HG03064 (cell line): ENCODE measurements around the gene WASF3.

Experiments
- ATAC-seq: cut with Tn5 transposase; IDR thresholded peaks from one replicate; pipeline ENCODE4 v1.9.1; 2021; ENCODE audit warnings: low read depth; ENCODE audit not compliant: unreplicated experiment

WASF3 gene

DNA sequence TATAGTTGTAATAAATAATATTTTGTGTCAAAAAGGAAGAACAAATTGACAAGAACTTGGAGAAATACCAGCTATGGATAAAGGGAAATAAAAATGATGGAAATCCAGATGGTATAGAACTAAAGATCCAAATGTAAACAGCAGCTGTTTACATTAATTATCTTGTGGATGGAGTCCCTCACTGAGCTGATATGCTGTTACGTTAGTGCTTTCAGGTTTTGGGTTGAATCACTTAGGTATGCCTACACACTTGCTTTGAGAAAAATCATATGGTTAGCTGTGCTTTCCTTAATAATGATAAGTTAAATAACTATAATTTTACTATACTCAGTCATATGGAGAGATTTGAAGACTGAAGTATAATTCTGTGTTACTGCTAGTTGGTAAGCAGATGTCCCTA lies 27.7 kb downstream of the WASF3 start:
- no peak for ATAC-seq

DNA sequence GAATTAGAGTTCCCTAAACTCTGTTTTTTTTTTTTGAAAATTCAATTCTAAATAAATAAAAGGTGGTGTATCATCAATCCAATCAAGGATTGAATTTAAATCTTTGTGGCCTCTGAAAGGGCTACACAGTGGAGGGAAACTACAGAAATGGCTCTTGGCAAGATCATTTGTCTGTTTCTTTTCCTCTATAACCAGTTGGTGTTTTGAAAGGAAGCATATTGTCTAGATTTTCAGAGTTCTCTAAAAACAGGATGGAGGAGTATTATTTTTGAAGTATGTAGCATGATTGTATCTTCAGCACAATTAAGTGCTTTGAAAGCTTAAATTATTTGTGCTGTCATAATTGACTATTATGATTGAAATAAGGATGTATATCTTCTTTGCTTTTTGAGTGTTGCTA lies 29.8 kb downstream of the WASF3 start:
- no peak for ATAC-seq

GRCh38 chr13:26589226-26589625 lies 31.7 kb downstream of the WASF3 start:
- no peak for ATAC-seq

GRCh38 chr13:26589754-26590153 lies 32.3 kb downstream of the WASF3 start:
- ATAC-seq: no peak

DNA sequence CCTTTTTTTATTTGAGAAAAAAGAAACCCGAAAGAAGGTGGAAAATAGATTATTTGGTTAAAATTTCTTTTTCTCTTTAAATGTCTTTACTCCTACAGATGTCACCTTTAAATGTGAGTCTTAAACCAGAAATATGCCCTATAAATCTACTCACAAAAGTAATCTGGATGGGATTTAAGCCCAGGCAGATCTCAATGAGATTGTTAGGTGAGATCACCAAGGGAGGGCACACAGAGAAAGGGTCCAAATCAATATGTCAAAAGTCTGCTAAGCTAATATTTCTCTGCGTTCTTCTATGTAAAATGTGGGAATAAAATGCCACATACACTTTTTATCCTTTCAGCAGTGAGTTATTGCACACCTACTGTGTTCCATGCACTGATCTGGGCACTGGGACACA lies 32.9 kb downstream of the WASF3 start:
- ATAC-seq: no peak

- ATAC-seq: no peak
Observed at GRCh38 chr13:26590951-26591350, 33.5 kb downstream of the WASF3 start.

DNA sequence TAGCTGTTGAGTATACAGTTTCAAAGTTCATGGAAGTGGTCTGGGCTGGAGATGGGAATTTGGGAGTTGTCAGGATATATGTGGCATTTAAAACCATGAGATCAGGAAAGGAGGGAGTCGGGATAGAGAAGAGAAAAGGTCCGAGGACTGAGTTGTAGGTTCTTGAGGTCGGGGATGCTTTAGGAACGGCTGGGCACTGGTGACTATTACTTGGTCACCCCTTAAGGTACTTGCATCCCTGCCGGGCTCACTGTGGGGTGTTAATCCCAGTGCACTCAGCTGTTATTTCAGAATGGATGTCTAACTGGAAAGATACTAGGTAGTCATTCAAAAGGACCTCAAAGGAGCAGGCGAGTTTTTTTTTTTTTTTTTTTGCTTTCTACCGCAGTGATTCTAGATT lies 34.2 kb downstream of the WASF3 start:
- ATAC-seq: no peak

GRCh38 chr13:26593661-26594060 lies 36.2 kb downstream of the WASF3 start:
- no peak for ATAC-seq

DNA sequence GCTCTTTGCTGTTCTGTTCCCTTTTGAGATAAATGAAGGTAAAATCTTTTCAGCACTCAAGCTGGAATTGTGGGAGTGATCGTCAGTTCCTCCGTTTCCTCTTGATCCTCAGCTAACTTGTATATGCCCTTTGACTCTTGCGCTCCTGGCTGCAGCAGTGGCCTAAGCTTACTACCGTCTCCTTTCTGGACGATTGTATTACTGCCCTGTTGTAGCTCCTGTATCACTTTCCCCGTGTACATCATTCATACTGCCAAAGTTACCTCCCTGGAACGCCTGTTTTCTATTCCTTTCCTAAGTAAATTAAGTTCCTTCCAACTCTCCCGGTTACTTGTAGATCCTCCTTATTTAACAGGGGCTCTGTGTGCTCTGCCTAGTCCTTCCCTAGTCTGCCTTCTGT lies 36.9 kb downstream of the WASF3 start:
- no peak for ATAC-seq

GRCh38 chr13:26596458-26596857 lies 39.0 kb downstream of the WASF3 start:
- no peak for ATAC-seq

DNA sequence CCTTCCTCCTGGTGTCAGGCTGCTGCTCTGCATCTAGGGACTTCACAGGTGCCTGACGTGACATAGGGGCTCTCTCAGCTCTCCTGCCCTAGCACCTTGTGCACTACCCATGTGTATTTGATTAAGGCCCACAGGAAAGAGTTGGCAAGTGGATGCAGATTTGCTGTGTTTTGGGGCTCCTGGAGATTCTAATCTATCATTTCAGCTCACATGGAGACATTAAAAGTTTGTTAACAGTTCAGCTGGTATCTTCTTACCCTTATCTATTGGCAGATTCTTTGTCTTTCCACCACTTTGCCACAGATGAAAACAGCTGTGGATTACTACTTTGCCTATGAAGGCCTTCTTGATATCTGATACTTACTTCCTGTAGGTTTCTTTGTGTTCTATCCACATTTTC lies 41.9 kb downstream of the WASF3 start:
- no peak for ATAC-seq

- ATAC-seq: no peak
Observed at GRCh38 chr13:26599860-26600259, 42.4 kb downstream of the WASF3 start.

- ATAC-seq: no peak
Observed at GRCh38 chr13:26600343-26600742, 42.9 kb downstream of the WASF3 start.

GRCh38 chr13:26601669-26602068 lies 44.2 kb downstream of the WASF3 start:
- no peak for ATAC-seq

GRCh38 chr13:26602783-26603182 lies 45.3 kb downstream of the WASF3 start:
- no peak for ATAC-seq

GRCh38 chr13:26604784-26605545 lies 47.5 kb downstream of the WASF3 start:
- no peak for ATAC-seq

DNA sequence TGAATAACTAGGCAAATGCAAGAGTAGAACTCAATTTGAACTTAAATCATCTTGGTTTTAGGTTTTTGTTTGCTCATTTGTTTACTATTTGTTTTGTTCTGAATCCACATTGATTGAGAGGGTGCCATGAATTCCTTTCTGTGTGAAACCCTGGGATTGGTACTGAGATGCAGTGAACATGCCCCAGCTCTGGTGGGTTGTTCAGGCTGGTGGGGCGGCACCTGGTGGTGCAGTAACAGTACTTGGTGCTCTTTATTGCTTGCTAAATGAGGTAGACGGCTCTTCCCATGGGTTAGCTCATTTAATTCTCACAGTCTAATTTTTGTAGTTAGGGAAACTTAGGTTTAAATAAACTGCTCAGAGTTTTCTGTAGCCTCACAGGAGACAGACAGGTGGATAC lies 48.4 kb downstream of the WASF3 start:
- no peak for ATAC-seq

DNA sequence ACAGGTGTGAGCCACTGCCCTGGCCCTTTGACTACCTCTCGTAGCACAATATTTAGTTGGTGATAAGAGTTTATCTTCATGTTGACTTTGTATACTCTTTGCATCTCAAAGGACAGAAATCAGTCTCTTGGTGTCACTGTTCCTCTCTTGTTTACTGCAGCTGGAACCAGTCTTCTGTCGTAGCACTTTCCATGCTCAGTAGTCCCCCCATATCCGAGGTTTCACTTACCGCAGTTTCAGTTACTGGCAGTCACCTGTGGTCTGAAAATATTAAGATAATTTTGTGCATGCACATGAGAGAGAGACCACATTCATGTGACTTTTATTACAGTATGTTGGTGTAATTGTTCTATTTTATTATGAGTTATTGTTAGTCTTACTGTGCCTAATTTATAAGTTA lies 49.1 kb downstream of the WASF3 start:
- ATAC-seq: no peak

DNA sequence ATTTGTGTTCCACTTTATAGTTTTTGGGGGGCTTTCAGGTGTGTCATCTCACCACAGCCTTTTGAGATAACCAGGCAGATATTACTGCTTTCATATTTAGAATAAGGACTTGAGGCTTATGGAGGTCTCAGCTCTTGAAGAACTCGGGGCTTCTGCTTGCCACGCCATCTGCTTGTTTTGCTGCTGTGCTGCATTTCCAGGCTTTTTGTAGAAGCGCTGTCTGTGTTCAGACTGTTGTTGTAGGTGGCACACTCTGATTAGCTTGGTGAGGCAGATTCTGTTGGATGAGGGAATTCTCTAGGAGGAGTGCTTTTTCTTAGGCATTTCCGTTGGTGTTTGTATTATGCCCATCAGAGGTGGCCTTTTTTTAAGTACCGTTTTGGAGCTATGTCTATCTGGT lies 57.2 kb downstream of the WASF3 start:
- ATAC-seq: no peak

- ATAC-seq: no peak
Observed at GRCh38 chr13:26616126-26616525, 58.6 kb downstream of the WASF3 start.

- ATAC-seq: no peak
Observed at GRCh38 chr13:26618726-26619125, 61.2 kb downstream of the WASF3 start.

DNA sequence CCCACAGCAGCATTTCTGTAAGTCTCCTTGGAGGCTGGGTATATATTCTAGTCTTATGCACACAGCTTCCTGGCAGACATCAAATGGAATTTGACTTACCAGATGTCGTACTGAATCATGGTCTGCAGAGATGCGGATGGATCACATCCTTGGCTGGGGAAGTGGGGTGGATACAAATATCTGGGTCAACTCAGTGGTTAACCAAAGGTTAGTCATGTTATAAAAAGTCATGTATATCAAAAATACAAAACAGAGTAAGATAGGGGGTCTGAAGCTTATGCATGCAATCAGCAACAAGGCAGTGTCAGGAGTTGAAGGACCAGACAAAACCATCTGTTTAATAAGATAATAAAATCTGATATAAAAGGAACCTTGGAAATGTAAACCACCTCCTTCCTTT lies 61.9 kb downstream of the WASF3 start:
- no peak for ATAC-seq
